Left colon (tissue), 2 donors: ENCODE results near the gene UBP1. TPM values are rescaled to one million over a fixed set of nuclear protein-coding genes. Genes with fewer than 3 reads are reported as not detected.
"Not testable (repeated sequence)": the region's sequence is repeated elsewhere in the genome, so short reads cannot be mapped to it uniquely, and the experiment has no call there.

Source experiments
- ATAC-seq: fragments of 200-7000 bp; cut with Tn5 transposase; one replicate; pipeline ENCODE4 v1.9.1; 2020; ENCODE audit warnings: mild to moderate bottlenecking, moderate library complexity
- DNase-seq, 2 donors: peaks; one replicate each; pipeline ENCODE4 v3.0.0-alpha.2; 2020
- intact Hi-C, 2 donors: fragments of 100-400 bp; cut with DNase I in 1 of 2; cut with micrococcal nuclease in 1 of 2; formaldehyde crosslinking; loops; one replicate each; pipeline versions ENCODE4 v1.11.2 to v1.14.0; 2022; cut with DNase I, micrococcal nuclease
- long read RNA-seq: library from polyadenylated mRNA; unstranded; transcript quantifications from one replicate; pipeline ENCODE4 v2.0.0, GENCODE V29; 2021
- total RNA-seq, 2 donors: library from RNA; stranded (reverse); fragmentation: NEBNext Ultra II Directional; extraction: Animal tissue kit (Norgen Biotek cat#: 25700); gene quantifications; one replicate each; pipeline ENCODE4 v1.2.1, GENCODE V29; 2021
- donor health status: DM: no; HTN: no; CAD: no.
- donor health status: DM: yes; HTN: yes; CAD: no.

The UBP1 gene
- total RNA-seq = 10 to 100 TPM; 56.5 to 66.8 TPM
- long read RNA-seq, full-length matches to known transcripts = 7 of 14 reads
- long read RNA-seq, partial matches to known transcripts = 4 of 14 reads
- long read RNA-seq, other reads (novel, unspliced or antisense) = 3 of 14 reads

DNA sequence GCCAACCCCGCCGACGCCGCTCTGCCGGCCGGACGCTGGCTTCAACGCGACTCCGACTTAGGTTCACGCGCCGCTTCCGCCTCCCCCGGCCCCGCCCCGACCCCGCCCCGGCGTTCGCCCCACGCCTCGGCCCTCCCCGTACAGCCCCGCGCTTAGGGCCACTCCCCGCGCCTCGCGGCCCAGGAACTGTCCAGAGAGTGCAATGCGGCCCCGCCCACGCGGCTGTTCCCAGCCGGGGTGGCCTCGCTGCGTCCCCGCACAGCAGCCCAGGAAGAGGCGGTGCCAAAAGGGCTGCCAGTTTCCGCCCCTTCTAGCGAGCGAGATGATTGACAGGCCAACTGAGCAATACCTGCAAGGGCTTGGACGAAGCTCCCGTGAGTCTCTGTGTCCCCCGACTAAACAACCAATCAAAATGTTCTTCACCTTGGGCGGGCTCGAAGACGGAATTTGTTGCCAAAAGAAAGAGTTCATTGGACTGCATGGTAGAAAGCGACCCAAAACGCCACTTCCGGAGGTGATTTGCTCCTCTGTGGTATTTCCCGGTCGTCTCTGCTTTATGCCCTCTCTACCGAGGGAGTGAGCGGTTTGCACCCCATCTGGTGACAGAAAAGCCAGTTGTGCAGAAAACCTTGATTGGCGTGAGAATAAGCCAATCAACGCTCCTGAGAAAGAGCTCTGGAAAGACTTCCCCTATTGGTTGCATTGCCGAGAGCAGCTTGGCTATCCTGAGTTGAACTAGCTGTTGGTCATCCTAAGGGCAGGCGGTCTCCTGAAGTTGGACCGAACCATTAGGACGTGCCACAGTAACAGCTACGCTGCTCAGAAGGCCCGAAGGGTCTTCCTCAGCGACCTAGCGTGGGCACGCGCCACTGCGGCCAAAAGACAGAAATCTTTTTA lies at the start of gene UBP1:
TSS of gene UBP1 (minus strand) at position 78 of the 897 bp plus-strand sequence. CDS start 557 bp downstream, outside the sequence.
- ATAC-seq (peak; percentile 84), DNase-seq (peak; percentile 99 to 100)
- intact Hi-C loops = no loop called here

DNA sequence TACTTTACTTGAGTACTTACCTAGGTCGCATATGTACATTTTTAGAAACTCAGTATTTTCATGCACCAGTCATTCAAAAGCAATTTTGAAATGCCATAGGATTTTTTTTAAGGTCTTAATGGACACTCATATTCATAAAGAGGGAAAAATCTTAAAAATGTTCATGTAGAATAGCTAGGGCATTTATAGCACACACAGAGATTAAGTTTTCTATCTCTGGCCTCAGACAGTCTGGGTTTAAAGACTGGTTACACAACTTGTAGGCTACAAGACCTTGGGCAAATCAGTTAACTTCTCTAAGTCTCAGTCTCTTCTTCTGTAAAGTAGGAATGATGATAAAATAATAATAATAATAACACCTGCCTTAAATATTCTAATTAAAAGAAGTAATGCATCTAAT lies 48.5 kb upstream of the UBP1 start:
- intact Hi-C loops = no loop called here
- ATAC-seq = no peak
- no peak for DNase-seq

- intact Hi-C loops = no loop called here
- ATAC-seq (no peak), DNase-seq (no peak)
These were observed 48.0 kb upstream of the UBP1 start for GRCh38 chr3:33488246-33488645.

DNA sequence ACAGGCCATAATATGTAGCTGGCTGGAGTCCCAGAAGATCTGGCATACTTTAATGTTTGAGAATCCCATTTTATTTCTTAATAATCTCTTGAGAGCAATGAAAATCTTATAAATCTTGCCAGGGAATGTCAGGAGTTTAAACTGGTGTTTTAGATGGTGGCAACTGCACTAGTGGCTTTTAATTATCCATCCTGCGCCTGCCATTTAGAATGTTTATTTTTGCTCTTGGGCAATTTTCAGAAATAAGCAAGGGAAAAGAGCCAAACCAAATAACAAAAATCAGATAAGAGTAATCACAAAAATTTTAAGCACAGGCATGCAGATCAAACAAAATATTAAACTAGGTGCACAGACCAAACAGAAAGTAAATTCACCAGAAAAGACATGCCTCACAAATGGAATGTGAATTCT lies 41.9 kb upstream of the UBP1 start:
- intact Hi-C loops = no loop called here

GRCh38 chr3:33474896-33475295 lies 34.7 kb upstream of the UBP1 start:
- no peak for ATAC-seq
- no peak for DNase-seq
- intact Hi-C loops = no loop called here

More for the DNA sequence above, 41.9 kb upstream of the UBP1 start:
- ATAC-seq (peak; percentile 77), DNase-seq (no peak)

DNA sequence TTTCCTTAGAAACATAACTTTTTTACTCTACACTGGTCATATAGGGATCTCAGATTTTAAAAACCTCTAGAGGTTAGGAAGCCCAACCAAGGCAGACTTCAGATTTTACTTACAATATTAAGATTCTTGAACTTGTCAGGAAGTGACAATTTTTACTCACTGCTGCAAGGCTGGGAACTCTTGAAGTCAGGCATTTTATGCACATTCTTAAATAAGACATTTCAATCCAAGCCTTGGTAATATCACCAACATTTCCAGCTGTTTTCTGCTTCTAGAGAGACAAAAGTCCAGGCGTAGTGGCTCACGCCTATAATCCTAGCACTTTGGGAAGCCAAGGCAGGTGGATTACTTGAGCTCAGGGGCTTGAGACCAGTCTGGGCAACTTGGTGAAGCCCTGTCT lies 33.6 kb upstream of the UBP1 start:
- DNase-seq = no peak
- intact Hi-C loops = no loop called here
- ATAC-seq = no peak

DNA sequence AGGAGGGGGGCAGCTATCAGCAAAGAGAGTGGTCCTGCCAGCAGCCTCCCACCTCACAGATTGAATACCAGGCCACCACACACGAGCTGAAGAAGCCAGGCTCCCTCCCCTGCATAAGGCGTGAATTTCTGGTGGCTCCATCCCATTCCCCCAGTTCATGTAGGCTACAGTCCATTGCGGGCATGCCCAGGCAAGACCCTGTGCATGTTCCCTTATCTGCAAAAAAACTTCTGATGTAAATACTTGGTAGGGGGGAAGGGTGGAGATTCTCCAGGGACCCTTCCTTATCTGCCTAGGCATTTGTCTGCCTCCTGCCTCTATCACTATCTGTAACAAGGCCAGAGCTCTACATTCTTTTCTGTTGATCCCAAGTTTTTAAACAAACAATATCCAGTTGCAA lies 27.6 kb upstream of the UBP1 start:
- intact Hi-C loops = no loop called here
- ATAC-seq (no peak), DNase-seq (no peak)

GRCh38 chr3:33461097-33461496 lies 20.9 kb upstream of the UBP1 start:
- intact Hi-C loops = no loop called here
- DNase-seq = no peak

DNA sequence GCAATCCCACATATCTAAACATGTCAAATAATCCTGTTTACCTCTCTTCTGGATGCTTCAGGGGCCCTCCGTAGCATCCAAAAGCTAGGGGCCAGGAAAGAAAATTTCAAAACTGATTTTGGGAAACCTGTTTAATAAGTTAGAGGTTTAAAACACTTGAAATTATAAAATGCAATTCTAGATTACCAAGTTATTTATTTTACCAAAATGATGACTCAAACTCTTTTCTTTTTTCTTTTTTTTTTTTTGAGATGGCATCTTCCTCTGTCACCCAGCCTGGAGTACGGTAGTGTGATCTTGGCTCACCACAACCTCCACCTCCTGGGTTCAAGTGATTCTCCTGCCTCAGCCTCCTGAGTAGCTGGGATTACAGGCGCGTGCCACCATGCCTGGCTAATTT lies 19.4 kb upstream of the UBP1 start:
- ATAC-seq, intact Hi-C loops, DNase-seq: not testable (repeated sequence)

More at GRCh38 chr3:33461097-33461496, 20.9 kb upstream of the UBP1 start:
- ATAC-seq = no peak

DNA sequence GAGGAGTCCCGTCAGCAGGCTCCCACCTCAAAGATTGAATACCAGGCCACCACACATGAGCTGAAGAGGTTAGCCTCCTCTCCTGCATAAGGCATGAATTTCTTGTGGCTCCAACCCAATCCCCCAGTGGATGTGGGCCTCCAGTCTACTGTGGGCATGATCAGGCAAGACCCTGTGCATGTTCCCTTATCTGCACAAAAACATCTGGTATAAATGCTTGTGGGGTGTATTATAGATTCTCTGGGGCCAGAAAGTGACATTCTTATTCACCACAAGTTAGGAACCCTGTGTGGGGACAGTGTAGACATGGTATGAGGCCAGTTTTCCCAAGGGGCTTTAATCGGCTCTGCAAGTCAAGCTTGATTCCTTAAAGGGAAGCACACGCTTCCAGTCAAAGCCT lies 18.2 kb upstream of the UBP1 start:
- no peak for ATAC-seq
- no peak for DNase-seq
- intact Hi-C loops = no loop called here

- DNase-seq (no peak), ATAC-seq (no peak)
- intact Hi-C loops = no loop called here
These were observed 16.6 kb upstream of the UBP1 start for GRCh38 chr3:33456756-33457155.

- ATAC-seq = no peak
- intact Hi-C loops = no loop called here
- no peak for DNase-seq
These were observed 13.1 kb upstream of the UBP1 start for GRCh38 chr3:33453331-33453761.

- DNase-seq, intact Hi-C loops, ATAC-seq: not testable (repeated sequence)
These were observed 11.8 kb upstream of the UBP1 start for GRCh38 chr3:33451994-33452393.

GRCh38 chr3:33447958-33448357 lies 7.8 kb upstream of the UBP1 start:
- intact Hi-C loops = no loop called here
- DNase-seq (no peak), ATAC-seq (no peak)

- intact Hi-C loops, ATAC-seq, DNase-seq: not testable (repeated sequence)
These were observed 7.0 kb upstream of the UBP1 start for GRCh38 chr3:33447256-33447625.

DNA sequence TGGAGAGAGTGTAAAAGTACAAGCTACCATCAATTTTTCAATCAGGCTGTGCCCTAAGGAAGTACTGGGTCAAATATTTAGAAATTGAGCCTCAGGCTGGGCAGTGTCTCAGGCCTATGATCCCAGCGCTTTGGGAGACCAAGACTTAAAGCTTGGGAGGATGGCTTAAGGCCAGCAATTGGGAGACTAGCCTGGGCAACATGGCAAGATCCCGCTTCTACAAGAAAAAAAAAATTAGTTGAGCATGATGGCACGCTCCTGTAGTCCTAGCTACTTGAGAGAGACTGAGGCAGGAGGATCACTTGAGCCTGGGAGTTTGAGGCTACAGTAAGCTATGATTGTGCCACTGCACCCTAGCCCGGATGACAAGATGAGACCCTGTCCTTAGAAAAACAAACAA lies 2.0 kb upstream of the UBP1 start:
- DNase-seq (no peak), ATAC-seq (no peak)
- intact Hi-C loops = no loop called here

- intact Hi-C loops = no loop called here
- DNase-seq (peak; percentile 66 to 79), ATAC-seq (peak; percentile 17)
These were observed 1.2 kb upstream of the UBP1 start for GRCh38 chr3:33441225-33441976.

DNA sequence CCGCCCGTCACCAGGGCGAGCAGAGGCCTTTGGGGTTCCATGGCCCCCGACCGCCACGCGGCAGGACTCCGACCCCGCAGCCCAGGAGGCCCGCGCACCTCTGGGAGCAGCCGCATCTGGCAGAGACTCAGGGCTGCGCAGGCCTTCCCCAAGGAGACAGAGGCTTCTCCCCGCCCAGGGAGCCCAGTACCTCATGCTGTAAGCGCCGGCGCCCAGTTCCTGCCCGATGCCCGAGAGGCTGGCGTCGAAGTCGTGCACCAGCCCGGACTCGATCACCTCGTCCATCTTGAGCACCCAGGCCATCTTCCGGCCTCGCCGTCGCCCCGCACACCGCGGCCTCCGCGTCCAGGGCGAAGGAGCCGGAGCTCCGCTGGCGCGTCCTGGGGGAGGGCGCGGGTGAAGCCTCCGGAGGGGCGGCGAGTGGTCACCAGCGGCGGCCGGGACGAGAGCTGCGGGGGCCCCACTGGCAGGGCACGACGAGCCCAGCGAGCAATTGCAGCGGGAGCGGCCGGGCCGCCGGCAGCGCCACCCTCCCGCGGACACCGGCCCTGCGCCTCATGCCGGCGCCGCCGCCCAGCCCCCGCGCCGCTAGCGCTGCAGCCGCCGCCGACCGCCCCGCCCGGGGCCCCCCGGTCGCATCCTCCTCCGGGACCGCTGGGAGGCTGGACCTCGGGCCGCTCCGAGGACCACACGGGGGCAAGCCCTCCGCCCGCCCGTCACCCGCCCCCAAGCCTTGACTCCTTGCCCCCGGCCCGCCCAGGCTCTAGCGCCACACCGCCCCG lies 468 bp downstream of the UBP1 start:
- intact Hi-C loops = no loop called here
- peak; percentile 45 for ATAC-seq
- DNase-seq = peak; percentile 51 to 69
